Measurements from ENCODE around the gene TUBB6.

TUBB6 gene

GRCh38 chr18:12345491-12346239 lies 37.6 kb downstream of the TUBB6 start:
- no peak for DNase-seq

- DNase-seq, result no peak
Observed at GRCh38 chr18:12346240-12346565, 38.2 kb downstream of the TUBB6 start.

- no peak for DNase-seq
Observed at GRCh38 chr18:12347895-12348294, 39.9 kb downstream of the TUBB6 start.

- no peak for DNase-seq
Observed at GRCh38 chr18:12352188-12352587, 44.1 kb downstream of the TUBB6 start.

- no peak for DNase-seq
Observed at GRCh38 chr18:12359515-12359927, 51.5 kb downstream of the TUBB6 start.

- DNase-seq, result no peak
Observed at GRCh38 chr18:12361770-12362378, 53.8 kb downstream of the TUBB6 start.

- no peak for DNase-seq
Observed at GRCh38 chr18:12362473-12363174, 54.6 kb downstream of the TUBB6 start.

GRCh38 chr18:12366379-12366778 lies 58.3 kb downstream of the TUBB6 start:
- DNase-seq, result no peak

- DNase-seq, result no peak
Observed at GRCh38 chr18:12366784-12367183, 58.7 kb downstream of the TUBB6 start.

GRCh38 chr18:12369211-12369610 lies 61.2 kb downstream of the TUBB6 start:
- DNase-seq, result no peak

- DNase-seq, result no peak
Observed at GRCh38 chr18:12371590-12371989, 63.5 kb downstream of the TUBB6 start.

- no peak for DNase-seq
Observed at GRCh38 chr18:12372406-12372805, 64.4 kb downstream of the TUBB6 start.

- DNase-seq, result no peak
Observed at GRCh38 chr18:12373116-12373770, 65.2 kb downstream of the TUBB6 start.

- DNase-seq, result no peak
Observed at GRCh38 chr18:12373771-12374116, 65.7 kb downstream of the TUBB6 start.

- DNase-seq, result no peak
Observed at GRCh38 chr18:12374401-12374800, 66.4 kb downstream of the TUBB6 start.
